GM12878 (cell line): Measurements from ENCODE around the gene ADPGK. TPM values are rescaled to one million over a fixed set of nuclear protein-coding genes. Genes with fewer than 3 reads are reported as not detected.

Source experiments
- ATAC-seq: fragments of 200-7000 bp; cut with Tn5 transposase; 3 replicates; pipeline ENCODE4 v1.9.1; 2020; ENCODE audit warnings: mild to moderate bottlenecking, moderate library complexity
- BruUV-seq: library from RNA; stranded (reverse); fragments of 400-500 nt; replicated peaks from 2 replicates; lab custom pipeline; 2021; lab: Mats Ljungman, UMichigan
- CTCF ChIA-PET: fragments of 300-600 bp; sonication (Branson Sonifier 250); formaldehyde crosslinking; extraction: SDS; loops from one replicate; lab custom pipeline; 2021; ENCODE audit warnings: inconsistent platforms; lab: Yijun Ruan, JAX
- POLR2A ChIA-PET: fragments of 350-600 bp; formaldehyde crosslinking; extraction: SDS; loops from one replicate; lab custom pipeline; 2021; ENCODE audit warnings: inconsistent platforms; lab: Charles Lee
- RAD21 ChIA-PET: fragments of 300-600 bp; sonication (Branson Sonifier 250); formaldehyde crosslinking; loops from one replicate; lab custom pipeline; 2023; ENCODE audit warnings: antibody characterized with exemption; ENCODE audit not compliant: unreplicated experiment; lab: Charles Lee
- SMC1A ChIA-PET: fragments of 300-600 bp; sonication (Branson Sonifier 250); formaldehyde crosslinking; loops from one replicate; lab custom pipeline; 2023; ENCODE audit not compliant: unreplicated experiment, uncharacterized antibody; lab: Charles Lee
- DNase-seq: peaks from one replicate; pipeline ENCODE4 v3.0.0-alpha.2; 2011; ENCODE audit warnings: low read depth, low spot score
- FAIRE-seq: peaks from 3 replicates; lab custom pipeline; 2011; peaks lifted over from hg19 to GRCh38; lab: Jason Lieb, UNC
- H2AFZ ChIP-seq: 2 replicates; pipeline ENCODE4 v1.6.0; 2011; ENCODE audit warnings: low read depth, low read length, control low read depth; ENCODE audit not compliant: control insufficient read depth
- H3K27ac ChIP-seq: 2 replicates; pipeline ENCODE4 v1.5.1; 2011; ENCODE audit warnings: control low read depth; ENCODE audit not compliant: control insufficient read depth, insufficient read depth
- H3K27me3 ChIP-seq, 2 experiments: replicated peaks in 1 of 2; 2 replicates each; pipeline versions ENCODE4 v1.6.0 to v1.6.1; 2011; ENCODE audit warnings: low read length in 1 of 2; ENCODE audit not compliant: control insufficient read depth in 2 of 2, insufficient read depth in 2 of 2
- H3K36me3 ChIP-seq, 2 experiments: 2 replicates each; pipeline ENCODE4 v1.5.1; 2011; ENCODE audit warnings: low read length in 1 of 2; ENCODE audit not compliant: control insufficient read depth in 2 of 2, insufficient read depth in 2 of 2
- H3K4me1 ChIP-seq: 2 replicates; pipeline ENCODE4 v1.6.1; 2011; ENCODE audit warnings: mild to moderate bottlenecking, low read length, moderate library complexity, mixed read lengths; ENCODE audit not compliant: control insufficient read depth, insufficient read depth
- H3K4me2 ChIP-seq: 2 replicates; pipeline ENCODE4 v1.6.0; 2011; ENCODE audit warnings: control low read depth; ENCODE audit not compliant: control insufficient read depth, insufficient read depth
- H3K4me3 ChIP-seq: fragments of 200-600 bp; sonication (generic); 2 replicates; pipeline ENCODE4 v1.5.1; 2016
- H3K79me2 ChIP-seq: 2 replicates; pipeline ENCODE4 v1.6.0; 2011; ENCODE audit warnings: low read length; ENCODE audit not compliant: control insufficient read depth, insufficient read depth
- H3K9ac ChIP-seq: 2 replicates; pipeline ENCODE4 v1.8.0; 2011; ENCODE audit warnings: low read length, control low read depth, mixed read lengths; ENCODE audit not compliant: control insufficient read depth, insufficient read depth
- H3K9me3 ChIP-seq: replicated peaks from 3 replicates; pipeline ENCODE4 v1.5.1; 2011; ENCODE audit warnings: mild to moderate bottlenecking, low read length; ENCODE audit not compliant: control insufficient read depth, insufficient read depth
- H4K20me1 ChIP-seq: 2 replicates; pipeline ENCODE4 v1.6.0; 2011; ENCODE audit not compliant: control insufficient read depth, insufficient read depth
- ATF2 ChIP-seq: IDR thresholded peaks from 2 replicates; pipeline ENCODE4 v1.6.1; 2012; ENCODE audit warnings: low read length, inconsistent platforms
- BMI1 ChIP-seq: fragments of 450-650 bp; IDR thresholded peaks from 2 replicates; pipeline ENCODE4 v1.6.1; 2016; ENCODE audit warnings: mild to moderate bottlenecking, moderate library complexity, borderline replicate concordance
- CBX3 ChIP-seq: fragments of 200-600 bp; sonication (generic); IDR thresholded peaks from 2 replicates; pipeline ENCODE4 v1.6.1; 2016; ENCODE audit warnings: low read depth, borderline replicate concordance
- CBX5 ChIP-seq: sonication (generic); IDR thresholded peaks from 2 replicates; pipeline ENCODE4 v1.6.1; 2016; ENCODE audit warnings: low read depth, moderate library complexity, mild to moderate bottlenecking, inconsistent platforms
- IKZF1 ChIP-seq: fragments of 450-650 bp; conservative IDR thresholded peaks from 2 replicates; pipeline ENCODE4 v1.6.1; 2017; ENCODE audit warnings: antibody characterized with exemption, mild to moderate bottlenecking
- MEF2B ChIP-seq: fragments of 450-650 bp; IDR thresholded peaks from 2 replicates; pipeline ENCODE4 v1.6.1; 2018; ENCODE audit warnings: mild to moderate bottlenecking, moderate library complexity; ENCODE audit not compliant: partially characterized antibody, poor library complexity, severe bottlenecking
- RB1 ChIP-seq: fragments of 450-650 bp; formaldehyde crosslinking; IDR thresholded peaks from 2 replicates; pipeline ENCODE4 v1.6.1; 2017; ENCODE audit warnings: mild to moderate bottlenecking, borderline replicate concordance
- SMAD1 ChIP-seq: fragments of 450-650 bp; IDR thresholded peaks from 2 replicates; pipeline ENCODE4 v1.6.1; 2018; ENCODE audit warnings: mild to moderate bottlenecking, low read depth; ENCODE audit not compliant: partially characterized antibody
- SMARCA5 ChIP-seq: fragments of 450-650 bp; IDR thresholded peaks from 2 replicates; pipeline ENCODE4 v1.6.1; 2017; ENCODE audit warnings: mild to moderate bottlenecking
- TARDBP ChIP-seq: IDR thresholded peaks from 2 replicates; pipeline ENCODE4 v1.6.1; 2016; ENCODE audit warnings: borderline replicate concordance
- ZBTB40 ChIP-seq: fragments of 450-650 bp; IDR thresholded peaks from 2 replicates; pipeline ENCODE4 v1.6.1; 2016; ENCODE audit warnings: mild to moderate bottlenecking, moderate library complexity, borderline replicate concordance
- ZNF207 ChIP-seq: fragments of 450-650 bp; IDR thresholded peaks from 2 replicates; pipeline ENCODE4 v1.6.1; 2014; ENCODE audit warnings: antibody characterized with exemption, mild to moderate bottlenecking, borderline replicate concordance
- WGBS: methylation state at CpG from one replicate; pipeline ENCODE4 v1.1.6; 2016; ENCODE audit warnings: low lambda C conversion rate; ENCODE audit not compliant: insufficient replicate concordance, insufficient coverage; ENCODE audit errors: missing lambda C conversion rate; 5-methylcytosine and 5-hydroxymethylcytosine counted together
- in situ Hi-C: fragments of 300-500 bp; cut with MboI; formaldehyde crosslinking; loops from 9 replicates; pipeline ENCODE4 v1.14.3; 2018; ENCODE audit warnings: mixed read lengths
- intact Hi-C: fragments of 100-400 bp; cut with micrococcal nuclease; formaldehyde crosslinking; loops from one replicate; pipeline ENCODE4 v1.14.2; 2022; ENCODE audit not compliant: unreplicated experiment
- polyA plus RNA-seq, 11 experiments: library from polyadenylated mRNA; depleted of rRNA in 4 of 11; unstranded in 6 of 11; stranded (reverse) in 5 of 11; fragments of >200 nt; fragmentation: Nextera tagmentation in 4 of 11; fragmentation: Illumina TruSeq in 1 of 11; extraction: Ambion mirVana in 4 of 11; extraction: Trizol in 1 of 11; gene quantifications; 1 replicate in 1 of 11; 2 replicates in 10 of 11; pipeline versions ENCODE4 v1.2.1 to v1.2.3, GENCODE V29; 2011 to 2016; ENCODE audit warnings: inconsistent platforms in 2 of 11, missing spikeins in 2 of 11, low read depth in 1 of 11
- total RNA-seq, 4 experiments: library from RNA; depleted of rRNA in 3 of 4; stranded (reverse); fragments of >200 nt in 3 of 4; fragmentation: Illumina TruSeq in 1 of 4; extraction: Trizol in 1 of 4; gene quantifications; 2 replicates each; pipeline versions ENCODE4 v1.2.1 to v1.2.3, GENCODE V29; 2013 to 2021

Gene ADPGK
- total and polyA plus RNA-seq, 10 of the 15 experiments (the other 5 are each of a cell fraction or from before 2014, with no cell fraction given) = 13.8 to 146 (median 56.7) TPM

- intact Hi-C loops (no loop called here), in situ Hi-C loops (no loop called here)
- FAIRE-seq (no peak), DNase-seq (no peak), ATAC-seq (no peak)
- TF ChIP-seq CBX3 (no peak), ZNF207 (no peak), TARDBP (no peak), SMAD1 (no peak), CBX5 (no peak), RB1 (no peak), IKZF1 (no peak), ZBTB40 (no peak), ATF2 (no peak), BMI1 (no peak), MEF2B (no peak), SMARCA5 (no peak)
- Histone ChIP-seq H4K20me1 (no peaks in the 10 kb centered on the region), H3K36me3 (peaks cover 5 to 22% of the 10 kb centered on the region in 2 experiments; a peak in 3 of 4 replicates), H3K4me1 (peaks cover 19% of the 10 kb centered on the region), H3K79me2 (no peaks in the 10 kb centered on the region), H3K4me3 (no peak overlapping the region), H3K9ac (no peak overlapping the region), H2AFZ (no peak overlapping the region), H3K27ac (no peak overlapping the region), H3K27me3 (no peaks in the 10 kb centered on the region), H3K4me2 (no peak overlapping the region), H3K9me3 (no peaks in the 10 kb centered on the region; the same call in 2 of the 3 replicates)
- ChIA-PET CTCF (no interaction called here), SMC1A (interaction anchor here (1.5 to 3.4 kb wide), 2 partner anchors 12 to 14 kb away, joined by 4 to 15 read pairs; no protein-coding TSS in a partner anchor), POLR2A (interaction anchor here (0.5 kb wide), 1 partner anchor 9 kb away, joined by 5 read pairs; no protein-coding TSS in a partner anchor), RAD21 (interaction anchor here (1.1 kb wide), 1 partner anchor 16 kb away, joined by 4 read pairs; no protein-coding TSS in a partner anchor)
- 100% methylated on average over 1 of the region's 1 CpG for WGBS
- BruUV-seq = no TSS peak
Observed at GRCh38 chr15:72737723-72738122, 45.8 kb downstream of the ADPGK start.
